ENCODE results near the gene METRNL. TPM values are rescaled to one million over a fixed set of nuclear protein-coding genes. Genes with fewer than 3 reads are reported as not detected.
A peak's percentile ranks its signal among the peaks of the same experiment; 100 is the strongest.

METRNL gene
- total RNA-seq, 1 experiment from 2014 or later, result 58.7 TPM

- no peak overlapping the region for H3K9ac ChIP-seq (ENCODE audit: low read length)
- H3K4me2 ChIP-seq (ENCODE audit: low read length), result peak overlapping the region; percentile 96; the same call in 1 of the 2 replicates
- BruUV-seq (replicated peaks), result no TSS peak
- H3K79me2 ChIP-seq (ENCODE audit: insufficient read depth, low read length), result no peaks in the 10 kb centered on the region
- H3K4me3 ChIP-seq (replicated peaks in 1 of 2; ENCODE audit: low read depth in 1 of 2, low read length in 2 of 2), result no peak overlapping the region
- TF ChIP-seq EZH2 (IDR thresholded peaks at IDR 0.05) (no peak), EGR1 (IDR thresholded peaks at IDR 0.05; ENCODE audit: low read depth) (no peak), FOSL1 (IDR thresholded peaks at IDR 0.05; ENCODE audit: low read depth) (no peak), SIN3A (IDR thresholded peaks at IDR 0.05; ENCODE audit: low read depth) (no peak), TCF7L2 (IDR thresholded peaks at IDR 0.05; ENCODE audit: borderline replicate concordance, extremely low read depth, insufficient read depth, insufficient read length) (no peak), REST (IDR thresholded peaks at IDR 0.05; ENCODE audit: low read depth) (no peak), ZNF274 (IDR thresholded peaks at IDR 0.05; ENCODE audit: low read depth, low read length) (no peak), POLR2A (IDR thresholded peaks at IDR 0.05; ENCODE audit: borderline replicate concordance, extremely low read depth, insufficient read depth, insufficient read length) (no peak), ZBTB33 (IDR thresholded peaks at IDR 0.05; ENCODE audit: extremely low read depth, insufficient replicate concordance, low read length) (no peak), SP1 (IDR thresholded peaks at IDR 0.05; ENCODE audit: low read depth) (no peak), ATF3 (IDR thresholded peaks at IDR 0.05) (no peak), CEBPB (IDR thresholded peaks at IDR 0.05; ENCODE audit: low read depth) (no peak), EZH2phosphoT487 (IDR thresholded peaks at IDR 0.05; ENCODE audit: borderline replicate concordance) (no peak), JUND (IDR thresholded peaks at IDR 0.05) (no peak), SRF (IDR thresholded peaks at IDR 0.05; ENCODE audit: low read depth) (no peak)
- CTCF ChIA-PET, result no interaction called here
- H3K27me3 ChIP-seq (ENCODE audit: insufficient read depth, low read length), result peaks cover 3% of the 10 kb centered on the region; the same call in 1 of the 2 replicates
- POLR2A ChIA-PET, result no interaction called here
- peak overlapping the region; percentile 72 for H2AFZ ChIP-seq (ENCODE audit: low read depth, low read length, poor library complexity, severe bottlenecking)
- H3K36me3 ChIP-seq (ENCODE audit: control insufficient read depth in 1 of 2, insufficient read depth in 2 of 2, low read length in 2 of 2), result no peaks in the 10 kb centered on the region
- intact Hi-C loops (cut with micrococcal nuclease), result no loop called here
- H3K9me2 ChIP-seq (ENCODE audit: insufficient read depth), result no peaks in the 10 kb centered on the region
- no peak overlapping the region for H3K27ac ChIP-seq (ENCODE audit: low read depth, low read length)
- peaks cover 0 to 11% of the 10 kb centered on the region in 2 experiments; a peak in 1 of 4 replicates for H3K9me3 ChIP-seq (ENCODE audit: control insufficient read depth in 1 of 2, insufficient read depth in 1 of 2, low read depth in 1 of 2, low read length in 2 of 2)
- peaks cover 13 to 22% of the 10 kb centered on the region in 2 experiments for H3K4me1 ChIP-seq (ENCODE audit: control insufficient read depth in 1 of 2, insufficient read depth in 2 of 2, low read length in 2 of 2)
- H4K20me1 ChIP-seq (ENCODE audit: insufficient read depth), result no peaks in the 10 kb centered on the region
- RAD21 ChIA-PET (ENCODE audit: low non-redundant PET in 1 of 2, low total read pairs in 2 of 2, uncharacterized antibody in 2 of 2, unreplicated experiment in 2 of 2), result no interaction called here
- no peak for DNase-seq (ENCODE audit: low read depth, low spot score)
- ATAC-seq, result no peak
Observed at GRCh38 chr17:83110735-83111134, 31.3 kb downstream of the METRNL start.
